Fibroblast of mammary gland (primary cell): Measurements from ENCODE around the gene RBM44.

Experiments used
- DNase-seq: peaks from one replicate; pipeline ENCODE4 v3.0.0-alpha.2; 2010; ENCODE audit warnings: low read depth
- H3K4me3 ChIP-seq: 2 replicates; pipeline ENCODE4 v1.5.1; 2011; ENCODE audit warnings: low read depth, mild to moderate bottlenecking, low read length, moderate library complexity; ENCODE audit not compliant: control insufficient read depth
- TF ChIP-seq, protein P1 (sequence below): conservative IDR thresholded peaks from 2 replicates; pipeline ENCODE4 v1.5.1; 2011; ENCODE audit warnings: low read depth, low read length, inconsistent platforms; ENCODE audit not compliant: control insufficient read depth, insufficient read depth

Gene RBM44

GRCh38 chr2:237861875-237862527 is 63.4 kb downstream of the RBM44 start:
- no peak for DNase-seq
- TF ChIP-seq, protein P1, sequence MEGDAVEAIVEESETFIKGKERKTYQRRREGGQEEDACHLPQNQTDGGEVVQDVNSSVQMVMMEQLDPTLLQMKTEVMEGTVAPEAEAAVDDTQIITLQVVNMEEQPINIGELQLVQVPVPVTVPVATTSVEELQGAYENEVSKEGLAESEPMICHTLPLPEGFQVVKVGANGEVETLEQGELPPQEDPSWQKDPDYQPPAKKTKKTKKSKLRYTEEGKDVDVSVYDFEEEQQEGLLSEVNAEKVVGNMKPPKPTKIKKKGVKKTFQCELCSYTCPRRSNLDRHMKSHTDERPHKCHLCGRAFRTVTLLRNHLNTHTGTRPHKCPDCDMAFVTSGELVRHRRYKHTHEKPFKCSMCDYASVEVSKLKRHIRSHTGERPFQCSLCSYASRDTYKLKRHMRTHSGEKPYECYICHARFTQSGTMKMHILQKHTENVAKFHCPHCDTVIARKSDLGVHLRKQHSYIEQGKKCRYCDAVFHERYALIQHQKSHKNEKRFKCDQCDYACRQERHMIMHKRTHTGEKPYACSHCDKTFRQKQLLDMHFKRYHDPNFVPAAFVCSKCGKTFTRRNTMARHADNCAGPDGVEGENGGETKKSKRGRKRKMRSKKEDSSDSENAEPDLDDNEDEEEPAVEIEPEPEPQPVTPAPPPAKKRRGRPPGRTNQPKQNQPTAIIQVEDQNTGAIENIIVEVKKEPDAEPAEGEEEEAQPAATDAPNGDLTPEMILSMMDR, result no peak
- H3K4me3 ChIP-seq, result no peak overlapping the region

- H3K4me3 ChIP-seq, result no peak overlapping the region
- DNase-seq, result no peak
- TF ChIP-seq, protein P1, result no peak
These were observed 63.9 kb downstream of the RBM44 start for GRCh38 chr2:237862528-237862895.

DNA sequence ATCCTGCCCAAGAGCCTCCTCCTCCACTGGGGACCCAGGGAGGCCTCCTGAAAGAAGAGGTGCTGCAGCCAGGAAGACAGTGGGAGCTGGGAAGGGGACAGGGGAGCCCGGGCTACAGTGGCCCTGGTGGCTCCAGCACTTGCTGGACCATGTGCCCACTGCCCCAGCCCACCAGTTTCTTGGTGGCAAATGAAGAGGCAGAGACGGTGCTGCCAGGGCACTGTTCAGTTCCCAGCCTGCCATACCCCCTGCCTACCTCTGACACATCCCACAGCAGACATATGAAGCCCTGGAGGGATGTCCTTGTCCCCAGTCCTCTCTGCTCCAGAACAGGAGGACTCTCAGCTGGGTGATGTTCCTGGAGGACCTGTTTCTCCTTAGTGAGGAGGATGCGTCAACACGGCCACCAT is 64.5 kb downstream of the RBM44 start:
- no peak overlapping the region for H3K4me3 ChIP-seq
- no peak for DNase-seq
- TF ChIP-seq, protein P1, result no peak

GRCh38 chr2:237863689-237864443 is 65.3 kb downstream of the RBM44 start:
- no peak overlapping the region for H3K4me3 ChIP-seq
- DNase-seq, result no peak
- TF ChIP-seq, protein P1, result no peak

- no peak for DNase-seq
- TF ChIP-seq, protein P1, result no peak
- H3K4me3 ChIP-seq, result no peak overlapping the region
These were observed 65.9 kb downstream of the RBM44 start for GRCh38 chr2:237864444-237864931.

DNA sequence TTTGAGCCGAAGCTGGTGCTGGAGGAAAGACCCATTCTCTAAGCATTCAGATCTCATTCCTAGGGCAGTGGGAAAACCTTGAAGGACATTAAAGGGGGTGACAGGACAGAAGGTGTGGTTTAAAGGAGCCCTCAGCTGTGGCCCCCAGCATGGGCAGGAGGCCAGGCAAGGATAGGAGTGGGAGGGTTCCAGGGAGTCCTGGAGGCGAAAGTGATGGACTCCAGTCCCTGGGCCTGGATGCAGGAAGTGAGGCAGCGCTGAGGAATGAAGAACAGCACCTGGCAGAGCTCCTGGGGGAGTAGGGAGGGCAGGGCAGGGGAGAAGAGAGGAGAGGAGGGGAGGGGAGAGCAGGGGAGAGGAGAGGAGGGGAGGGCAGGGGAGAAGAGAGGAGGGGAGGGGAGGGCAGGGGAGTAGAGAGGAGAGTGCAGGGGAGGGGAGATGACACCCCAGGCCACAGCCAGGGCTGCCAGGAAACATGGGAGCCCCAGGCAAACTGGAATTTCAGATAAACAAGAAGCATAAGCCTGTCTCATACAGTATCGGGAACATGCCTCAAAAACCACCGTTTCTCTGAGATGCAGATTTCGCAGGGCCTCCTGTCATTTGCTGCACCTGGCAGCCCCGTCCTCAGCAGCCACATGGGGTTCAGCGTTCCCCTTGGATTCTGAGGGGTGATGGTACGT is 66.5 kb downstream of the RBM44 start:
- no peak for DNase-seq
- no peak overlapping the region for H3K4me3 ChIP-seq

More for the DNA sequence above, 66.5 kb downstream of the RBM44 start:
- TF ChIP-seq, protein P1, result no peak
